ENCODE measurements around the gene IL6R. TPM values are rescaled to one million over a fixed set of nuclear protein-coding genes. Genes with fewer than 3 reads are reported as not detected.

Gene IL6R
- total RNA-seq, 1 donor from 2014 or later = 13.1 TPM

Other genes with a start within 250 kb of the IL6R start
- 102 TPM for gene TPM3, start 213.2 kb upstream of the IL6R start, total RNA-seq
- gene CFAP141, start 199.0 kb upstream of the IL6R start, total RNA-seq = not detected
- 90.2 TPM for gene UBAP2L, start 184.4 kb upstream of the IL6R start, total RNA-seq
- 184 TPM for gene HAX1, start 132.7 kb upstream of the IL6R start, total RNA-seq
- gene AQP10, start 84.2 kb upstream of the IL6R start, total RNA-seq = not detected
- 12.8 TPM for gene ATP8B2, start 79.8 kb upstream of the IL6R start, total RNA-seq
- 2.2 TPM for gene TDRD10, start 96.9 kb downstream of the IL6R start, total RNA-seq
- 11.3 TPM for gene SHE, start 97.1 kb downstream of the IL6R start, total RNA-seq
- 53.2 TPM for gene UBE2Q1, start 153.3 kb downstream of the IL6R start, total RNA-seq
- not detected for gene CHRNB2, start 162.4 kb downstream of the IL6R start, total RNA-seq
- gene ADAR, start 202.8 kb downstream of the IL6R start, total RNA-seq = 52.8 TPM

Data from Right ventricle myocardium inferior (tissue), 1 donor.